Hematopoietic multipotent progenitor cell treated with erythropoietin and hydrocortisone succinate and interleukin-3 and kit ligand, for 15 days (in vitro differentiated cells): Measurements from ENCODE around the gene DDX24.
A peak's percentile ranks its signal among the peaks of the same experiment; 100 is the strongest.

Experiments used
- DNase-seq: peaks from one replicate; pipeline ENCODE4 v3.0.0-alpha.2; 2015; ENCODE audit warnings: low spot score

Gene DDX24

DNA sequence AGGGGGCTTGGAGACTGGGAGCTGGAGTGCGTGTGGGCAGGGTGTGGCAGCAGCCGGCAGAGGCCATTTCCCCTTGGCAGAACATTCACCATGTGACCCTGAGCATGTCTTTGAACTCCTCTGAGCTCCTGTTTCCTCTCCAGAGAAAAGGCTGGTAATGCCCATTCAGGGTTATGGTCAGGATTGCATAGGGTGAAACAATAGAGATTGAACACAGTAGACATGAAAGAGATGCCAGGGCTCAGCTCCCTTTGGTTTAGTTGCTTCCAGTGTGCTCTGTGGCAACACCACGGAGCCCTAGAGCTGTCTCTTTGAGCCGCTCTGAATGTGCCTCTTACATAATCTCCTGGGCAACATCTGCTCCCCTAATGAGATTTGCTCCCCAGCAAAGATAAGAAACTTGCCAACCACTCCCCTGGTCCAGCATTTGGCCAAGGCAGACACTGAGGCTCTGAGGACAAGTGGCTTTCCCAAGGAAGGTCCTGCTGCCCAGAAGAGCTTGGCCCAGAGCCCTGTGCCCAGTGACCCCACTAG is 34.1 kb upstream of the DDX24 start:
- DNase-seq: peak; percentile 28

DNA sequence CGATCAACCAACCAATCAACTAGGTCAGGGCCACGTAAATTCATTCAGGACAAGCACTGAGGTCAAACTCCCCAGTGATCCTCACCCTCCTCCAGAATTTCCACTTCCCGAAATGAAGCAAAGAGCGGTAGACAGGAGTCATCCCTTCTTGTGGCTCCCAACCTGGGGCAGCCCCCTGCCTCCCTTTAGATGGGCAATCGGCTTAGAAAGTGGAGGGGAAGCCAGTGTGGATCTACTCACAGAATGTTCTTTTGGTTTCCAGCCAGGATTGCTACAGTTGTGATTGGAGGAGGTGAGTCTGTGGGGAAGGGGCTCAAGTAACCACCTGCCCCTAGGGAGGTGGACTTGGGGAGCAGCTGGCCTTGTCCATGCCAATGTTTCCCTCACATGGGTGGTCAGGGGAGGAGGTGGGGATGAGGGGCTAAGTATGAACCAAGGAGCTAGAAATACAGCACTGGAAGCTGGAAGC is 33.6 kb upstream of the DDX24 start:
- DNase-seq: no peak

GRCh38 chr14:94113908-94114588 is 33.0 kb upstream of the DDX24 start:
- no peak for DNase-seq

GRCh38 chr14:94113490-94113889 is 32.5 kb upstream of the DDX24 start:
- DNase-seq: no peak

DNA sequence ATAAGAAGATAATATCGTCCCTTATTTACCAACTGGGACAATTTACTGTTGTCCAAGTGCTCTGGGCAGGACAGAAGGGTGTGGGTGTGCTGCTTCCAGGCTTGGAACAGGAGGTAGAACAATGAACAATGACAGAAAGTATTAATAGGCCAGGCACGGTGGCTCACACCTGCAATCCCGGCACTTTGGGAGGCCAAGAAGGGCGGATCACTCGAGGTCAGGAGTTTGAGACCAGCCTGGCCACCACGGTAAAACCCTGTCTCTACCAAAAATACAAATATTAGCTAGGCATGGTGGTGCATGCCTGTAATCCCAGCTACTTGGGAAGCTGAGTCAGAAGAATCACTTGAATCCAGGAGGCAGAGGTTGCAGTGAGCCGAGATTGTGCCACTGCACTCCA is 32.1 kb upstream of the DDX24 start:
- DNase-seq: no peak

- no peak for DNase-seq
These were observed 31.6 kb upstream of the DDX24 start for GRCh38 chr14:94112513-94113063.

DNA sequence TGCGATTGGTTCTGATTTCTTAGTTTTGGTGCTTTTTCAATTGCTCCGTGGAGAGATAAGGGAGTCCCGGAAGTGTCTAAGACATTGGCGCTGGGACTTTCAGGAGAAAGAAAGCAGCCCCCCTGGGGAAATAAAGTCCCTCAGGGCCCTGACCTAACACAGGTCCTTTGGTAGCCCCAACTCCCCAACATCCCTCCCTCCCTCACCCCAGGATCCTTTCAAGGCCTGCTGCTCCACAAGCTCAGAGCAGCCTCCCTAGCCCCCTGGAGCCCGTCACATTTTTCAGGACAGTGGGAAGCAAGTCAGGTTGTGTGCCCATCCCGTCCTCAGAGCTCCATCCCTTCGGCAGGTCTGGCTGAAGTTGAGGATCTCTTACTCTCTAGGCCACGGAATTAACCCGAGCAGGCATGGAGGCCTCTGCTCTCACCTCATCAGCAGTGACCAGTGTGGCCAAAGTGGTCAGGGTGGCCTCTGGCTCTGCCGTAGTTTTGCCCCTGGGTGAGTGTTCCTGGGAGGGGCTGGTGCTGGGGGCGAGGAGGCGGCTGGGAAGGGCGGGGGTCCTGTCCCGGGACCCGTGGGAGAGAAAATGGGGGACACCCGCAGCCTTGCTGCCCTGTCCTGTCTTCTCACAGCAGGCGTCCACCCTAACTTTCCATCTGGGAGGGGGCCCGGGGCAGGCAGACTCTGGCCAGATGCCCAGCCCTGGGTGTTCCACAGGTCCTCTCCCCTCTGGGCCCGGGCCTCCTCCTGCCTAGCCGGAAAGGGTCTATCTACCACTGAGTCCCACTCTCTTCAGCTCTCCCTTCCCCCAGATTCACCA is 30.5 kb upstream of the DDX24 start:
- no peak for DNase-seq

DNA sequence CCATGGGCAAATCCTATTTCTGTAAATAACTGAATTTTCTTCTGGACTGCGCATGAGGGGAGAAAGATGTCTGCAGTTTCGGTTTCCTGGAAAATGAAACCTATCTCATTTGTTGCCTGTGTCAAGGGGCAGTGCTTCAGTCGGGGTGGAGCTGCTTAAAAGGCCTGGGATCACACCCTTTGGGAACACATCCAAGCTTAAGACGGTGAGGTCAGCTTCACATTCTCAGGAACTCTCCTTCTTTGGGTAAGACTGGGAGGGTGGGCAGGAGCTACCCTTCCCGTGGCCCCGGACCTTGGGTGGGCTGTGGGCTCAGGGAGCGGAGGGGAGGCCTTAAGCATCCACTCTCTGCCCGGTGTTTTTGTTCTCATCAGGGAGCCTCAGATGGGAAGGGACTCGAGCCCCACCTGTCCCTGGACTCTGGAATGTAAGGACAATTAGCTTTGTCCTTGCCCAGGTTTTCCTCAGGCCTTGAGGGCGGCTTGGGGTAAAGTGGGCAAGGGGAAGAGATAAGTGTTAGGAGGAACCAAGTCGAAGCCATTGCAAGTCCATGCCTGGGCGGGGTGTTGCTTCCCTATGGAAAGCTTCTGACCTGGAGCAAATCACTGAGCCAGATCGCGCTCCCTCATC is 29.7 kb upstream of the DDX24 start, which contains the start of gene IFI27:
Gene IFI27 (plus strand): TSS at position 185 of the 630 bp plus-strand sequence.
- peak; percentile 76 for DNase-seq

DNA sequence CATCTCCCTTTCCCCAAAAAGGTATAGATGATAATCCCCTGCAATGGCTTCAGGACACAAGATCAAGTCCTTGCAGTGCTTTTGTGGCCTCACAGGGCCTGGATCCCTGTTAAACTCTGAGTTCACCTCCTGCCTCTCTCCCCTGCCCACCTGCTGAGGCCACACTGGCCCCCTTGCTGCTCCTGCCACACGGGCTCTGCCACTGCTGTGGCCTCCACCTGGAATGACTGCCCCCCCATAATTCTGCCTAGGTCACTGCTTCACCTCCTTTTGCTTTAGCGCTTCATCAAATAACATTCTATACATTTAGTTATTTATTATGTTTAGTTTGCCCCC is 28.9 kb upstream of the DDX24 start:
- no peak for DNase-seq

DNA sequence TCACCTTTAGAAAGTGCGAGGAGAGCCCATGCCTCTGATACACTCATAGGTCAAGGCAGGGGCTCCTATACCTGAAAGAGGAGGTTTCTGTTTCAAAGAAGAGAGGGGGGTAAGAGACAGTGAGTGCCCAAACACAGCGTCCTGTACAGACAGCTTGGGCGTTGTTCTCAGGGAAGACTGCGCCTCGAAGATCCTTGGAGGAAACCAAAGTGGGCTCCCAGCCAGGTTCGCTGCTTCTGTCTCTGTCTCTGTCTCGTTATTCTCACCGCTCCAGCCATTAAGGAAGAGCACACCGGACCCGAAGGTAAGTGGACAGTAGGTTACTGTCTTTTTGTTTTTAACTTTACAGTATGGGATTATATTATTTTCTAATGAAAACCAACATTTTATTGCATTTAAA is 23.7 kb upstream of the DDX24 start:
- DNase-seq: no peak

GRCh38 chr14:94103554-94104150 is 22.6 kb upstream of the DDX24 start:
- no peak for DNase-seq

DNA sequence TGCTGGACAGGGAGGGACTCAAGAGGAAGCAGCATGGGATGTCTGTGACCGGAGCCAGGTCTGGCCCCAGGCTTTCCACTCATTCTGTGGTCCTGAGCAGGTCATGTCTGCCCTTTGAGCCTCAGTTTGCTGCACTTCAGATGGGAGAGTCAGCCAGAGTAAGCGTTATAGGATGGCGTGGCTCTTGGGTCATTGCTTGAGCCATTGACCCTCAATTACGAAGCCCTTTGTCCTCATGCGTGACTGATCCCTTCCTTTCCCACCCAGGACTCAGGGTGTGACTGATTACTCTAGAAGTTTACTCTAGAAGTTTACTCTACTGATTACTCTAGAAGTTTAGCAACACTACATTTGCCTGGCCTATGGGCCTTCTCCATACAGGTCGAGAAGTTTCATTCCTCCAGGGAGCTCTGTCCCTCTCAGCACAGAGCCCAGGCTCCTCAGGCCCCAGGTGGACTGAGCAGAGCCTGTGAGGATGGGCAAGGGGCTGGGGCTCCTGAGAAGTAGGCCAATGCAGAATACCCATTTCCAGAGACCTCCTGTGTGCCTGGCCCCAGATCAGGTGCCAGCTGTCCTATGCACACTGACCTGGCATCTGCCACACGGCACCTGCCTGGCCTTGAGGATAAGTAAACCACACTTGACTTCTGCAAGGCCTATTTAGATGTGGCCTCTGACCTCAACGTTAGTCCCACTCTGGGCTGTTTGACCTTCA is 21.9 kb upstream of the DDX24 start:
- no peak for DNase-seq

DNA sequence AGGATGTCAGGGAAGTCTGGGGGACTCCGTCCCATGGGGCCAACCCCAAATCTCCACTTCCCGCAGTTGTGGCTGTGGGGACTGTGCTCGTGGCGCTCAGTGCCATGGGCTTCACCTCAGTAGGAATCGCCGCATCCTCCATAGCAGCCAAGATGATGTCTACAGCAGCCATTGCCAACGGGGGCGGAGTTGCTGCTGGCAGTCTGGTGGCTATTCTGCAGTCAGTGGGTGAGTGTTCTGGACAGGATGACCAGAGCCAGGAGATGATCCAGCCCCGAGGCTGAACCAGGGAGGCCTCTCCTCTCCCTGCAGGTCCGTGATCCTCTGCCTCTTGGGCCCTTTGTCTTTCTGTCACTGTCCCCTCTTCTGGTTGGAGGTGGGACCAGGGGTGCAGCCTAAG is 20.7 kb upstream of the DDX24 start:
- DNase-seq: no peak

DNA sequence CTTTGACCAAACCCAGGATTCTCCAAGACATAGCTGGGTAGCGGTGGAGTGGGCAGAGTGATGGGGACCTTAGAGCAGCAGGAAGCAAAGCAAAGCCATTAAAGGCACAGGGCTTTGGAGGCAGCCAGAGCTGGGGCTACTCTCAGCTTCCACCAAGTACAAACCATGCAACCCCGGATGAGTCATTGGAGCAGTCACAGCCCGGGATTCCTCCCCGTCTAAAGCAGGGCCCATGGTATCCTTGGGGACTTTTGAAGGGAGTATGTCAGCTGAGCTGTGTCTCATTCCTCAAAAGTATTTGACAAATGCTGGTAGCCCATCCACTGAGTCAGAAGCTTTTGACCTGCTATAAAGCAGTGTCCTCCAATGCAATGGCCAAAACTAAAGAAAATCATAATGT is 19.8 kb upstream of the DDX24 start:
- DNase-seq: no peak

GRCh38 chr14:94099006-94099405 is 18.0 kb upstream of the DDX24 start:
- no peak for DNase-seq

DNA sequence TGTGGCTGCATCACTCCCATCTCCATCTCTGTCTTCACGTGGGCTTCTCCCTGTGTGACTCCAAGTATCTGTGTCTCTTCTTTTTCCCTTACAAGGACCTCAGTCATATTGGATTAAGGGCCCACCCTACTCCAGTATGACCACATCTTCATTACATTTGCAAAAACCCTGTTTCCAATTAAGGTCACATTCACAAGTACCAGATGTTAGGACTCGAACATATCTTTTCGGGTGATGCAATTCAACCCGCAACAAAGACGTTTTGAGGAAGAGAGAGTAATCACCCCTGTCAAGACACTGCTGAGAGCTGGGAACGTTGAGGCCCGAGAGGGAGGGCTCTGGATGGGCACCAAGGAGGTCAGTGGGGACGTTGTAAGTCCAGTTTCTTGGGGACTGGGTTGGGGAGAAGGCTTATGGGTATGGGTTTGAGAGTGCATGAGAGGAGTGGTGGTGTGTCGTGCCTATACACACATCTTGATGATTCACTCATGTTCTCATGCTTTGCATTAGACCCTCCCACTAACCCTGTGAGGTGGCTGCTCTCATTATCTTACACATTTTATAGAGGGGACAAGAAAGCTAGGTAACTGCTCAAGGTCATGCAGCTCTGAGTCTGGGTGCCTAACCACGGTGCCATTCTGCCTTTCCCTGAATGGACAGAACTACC is 17.5 kb upstream of the DDX24 start:
- DNase-seq: no peak

DNA sequence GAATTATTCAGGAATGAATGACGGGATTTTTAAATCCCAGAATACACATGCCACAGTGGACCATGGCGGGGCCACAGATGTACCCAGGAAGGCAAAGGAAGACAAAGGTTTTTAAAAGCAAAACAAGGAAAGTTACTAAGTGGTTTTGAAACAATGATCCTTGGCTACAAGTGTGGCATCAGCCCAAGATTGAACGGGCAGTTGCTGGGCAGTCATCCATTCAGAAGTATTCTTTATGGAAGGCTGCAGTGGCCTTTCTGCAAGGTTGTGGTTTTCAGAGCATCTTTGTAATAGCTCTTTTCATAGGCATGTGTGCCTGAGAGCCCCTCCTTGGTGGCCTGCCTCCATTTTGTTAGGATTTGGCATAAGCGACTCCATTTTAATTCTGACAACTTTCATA is 16.1 kb upstream of the DDX24 start:
- no peak for DNase-seq

DNA sequence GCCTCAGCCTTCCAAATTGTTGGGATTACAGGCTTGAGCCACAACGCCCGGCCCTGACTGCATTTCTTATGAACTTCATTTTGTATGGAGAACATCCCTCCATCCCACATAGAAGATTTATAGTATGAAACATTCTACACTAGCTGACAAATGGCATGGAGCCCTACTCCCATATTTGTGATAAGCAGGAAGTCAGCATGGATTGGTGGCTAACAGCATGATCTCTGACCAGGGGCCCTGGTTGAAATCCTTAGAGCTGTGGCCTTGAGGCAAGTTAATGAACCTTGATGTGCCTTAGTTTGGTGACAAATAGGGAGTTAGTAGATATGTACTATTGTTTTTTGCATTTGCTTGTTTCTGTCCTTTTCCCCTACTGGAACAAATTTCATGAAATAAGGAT is 12.4 kb upstream of the DDX24 start:
- no peak for DNase-seq

DNA sequence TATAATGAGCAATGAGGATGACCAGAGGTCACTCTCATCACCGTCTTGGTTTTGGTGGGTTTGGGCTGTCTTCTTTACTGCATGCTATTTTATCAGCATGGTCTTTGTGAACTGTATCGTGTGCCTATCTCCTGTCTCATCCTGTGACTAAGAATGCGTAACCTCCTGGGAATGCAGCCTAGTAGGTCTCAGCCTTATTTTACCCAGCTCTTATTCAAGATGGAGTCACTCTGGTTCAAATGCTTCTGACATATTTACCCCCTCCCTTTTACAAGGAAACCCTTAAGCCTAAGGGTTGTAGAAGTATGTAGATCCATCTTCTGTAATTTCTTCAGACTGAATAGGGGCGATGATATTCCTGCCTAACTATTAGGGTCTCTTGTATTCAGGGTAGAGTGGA is 8.5 kb upstream of the DDX24 start:
- no peak for DNase-seq

- no peak for DNase-seq
These were observed 7.5 kb upstream of the DDX24 start for GRCh38 chr14:94088516-94088915.

DNA sequence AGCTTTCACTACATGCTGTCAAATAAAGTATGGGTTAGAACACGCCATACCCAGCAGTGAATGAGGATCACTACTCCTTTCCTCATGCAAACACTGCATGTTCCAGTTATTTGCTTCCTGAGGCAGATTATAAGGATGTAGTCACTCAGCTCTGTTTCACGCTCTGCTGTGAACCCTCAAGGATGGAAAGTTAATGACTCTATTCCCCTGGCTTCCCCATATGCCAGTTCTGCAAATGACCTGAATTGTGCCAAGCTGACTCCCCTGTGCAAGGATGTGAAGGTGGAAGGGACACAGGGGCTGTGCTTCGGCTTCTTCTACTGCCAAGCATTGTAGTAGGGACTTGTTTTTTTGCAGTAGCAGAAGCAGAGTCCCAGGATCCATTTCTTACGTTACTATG is 6.9 kb upstream of the DDX24 start:
- no peak for DNase-seq
